ENCODE measurements around the gene CD82. TPM values are rescaled to one million over a fixed set of nuclear protein-coding genes. Genes with fewer than 3 reads are reported as not detected.
"Not testable (repeated sequence)": the region's sequence is repeated elsewhere in the genome, so short reads cannot be mapped to it uniquely, and the experiment has no call there.

CD82 gene
- total RNA-seq, 1 donor from 2014 or later = 67.6 TPM

DNA sequence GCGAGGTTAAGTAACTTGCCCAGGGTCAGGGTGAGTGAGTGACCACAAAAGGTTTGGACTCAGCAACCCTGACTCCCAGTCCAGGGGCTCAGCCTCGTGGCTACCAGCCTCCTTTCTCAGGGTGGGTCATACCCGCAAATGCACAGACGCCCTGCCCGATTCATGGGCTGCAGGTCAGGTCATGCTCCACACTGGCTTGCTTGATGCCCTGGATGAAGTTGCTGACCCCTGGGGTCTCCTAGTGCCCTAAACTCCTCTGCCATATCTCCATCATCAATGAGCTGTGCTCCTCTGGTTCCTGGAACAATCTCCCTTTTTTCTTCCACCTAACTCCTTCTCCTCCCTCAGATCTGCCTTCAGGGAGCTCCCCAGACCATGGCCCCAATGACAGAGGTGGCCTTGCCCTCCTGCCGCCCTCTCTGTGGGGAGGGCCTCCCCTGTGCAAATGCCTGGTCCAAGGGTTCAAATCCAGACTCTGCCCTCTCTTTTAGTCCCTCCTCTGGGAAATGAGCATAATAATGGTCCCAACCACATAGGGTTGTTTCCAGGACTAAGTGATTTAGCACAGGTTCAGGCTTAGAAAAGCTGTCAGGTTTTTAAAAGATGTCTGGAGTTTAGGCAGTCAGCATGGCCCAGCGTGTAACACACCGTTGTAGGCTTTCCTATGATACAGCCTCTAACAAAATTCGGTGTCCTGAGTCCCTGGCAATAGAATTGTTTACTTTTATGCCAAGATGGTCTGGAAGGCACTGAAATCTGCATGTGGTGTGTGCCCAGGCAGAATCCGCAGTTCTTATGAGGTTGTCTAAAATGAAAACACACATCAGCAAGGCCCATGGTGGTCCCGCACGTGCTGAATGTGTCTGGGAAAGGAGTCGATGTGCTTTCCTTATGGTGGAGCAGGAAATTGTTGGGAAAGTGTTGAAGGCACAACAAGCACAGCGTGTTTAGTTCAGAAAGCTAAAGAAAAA is 63.6 kb downstream of the CD82 start:
- DNase-seq (ENCODE audit: low spot score) = peak; percentile 64

GRCh38 chr11:44629732-44630345 is 64.4 kb downstream of the CD82 start:
- peak; percentile 18 for DNase-seq (ENCODE audit: low spot score)

DNA sequence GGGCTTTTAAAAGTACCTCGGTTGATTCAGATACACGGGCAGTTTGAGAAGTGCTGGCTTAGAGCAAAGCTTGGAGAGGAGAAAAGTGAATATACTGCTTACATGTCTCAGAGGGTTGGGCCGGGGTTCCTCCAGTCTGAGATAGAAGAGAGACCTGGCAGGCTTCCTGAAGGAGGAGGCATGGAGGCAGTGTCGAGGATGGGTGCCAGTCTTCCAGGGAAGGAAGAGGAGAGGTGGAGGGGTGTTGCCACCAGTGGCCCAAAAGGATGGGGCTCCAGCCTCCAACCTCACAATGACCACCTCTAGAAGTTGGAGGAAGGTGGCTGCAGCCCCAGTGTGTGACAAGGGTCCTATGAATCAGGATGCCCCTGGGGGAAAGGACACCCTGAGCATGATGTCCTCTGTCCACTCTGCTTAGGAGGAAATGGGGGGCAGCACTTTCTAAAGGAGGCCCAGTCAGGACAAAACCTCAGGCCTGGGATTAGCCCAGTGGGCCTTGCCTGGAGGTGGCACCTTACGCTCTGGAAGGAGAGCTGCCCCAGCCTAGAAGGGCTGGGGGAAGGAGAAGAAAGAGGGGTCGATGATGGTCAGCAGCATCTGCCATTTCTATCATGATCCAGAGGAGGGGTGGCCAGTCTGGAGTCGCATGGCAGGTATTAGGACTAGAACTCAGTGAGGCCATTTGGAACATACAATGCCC is 65.2 kb downstream of the CD82 start:
- peak; percentile 83 for DNase-seq (ENCODE audit: low spot score)

DNA sequence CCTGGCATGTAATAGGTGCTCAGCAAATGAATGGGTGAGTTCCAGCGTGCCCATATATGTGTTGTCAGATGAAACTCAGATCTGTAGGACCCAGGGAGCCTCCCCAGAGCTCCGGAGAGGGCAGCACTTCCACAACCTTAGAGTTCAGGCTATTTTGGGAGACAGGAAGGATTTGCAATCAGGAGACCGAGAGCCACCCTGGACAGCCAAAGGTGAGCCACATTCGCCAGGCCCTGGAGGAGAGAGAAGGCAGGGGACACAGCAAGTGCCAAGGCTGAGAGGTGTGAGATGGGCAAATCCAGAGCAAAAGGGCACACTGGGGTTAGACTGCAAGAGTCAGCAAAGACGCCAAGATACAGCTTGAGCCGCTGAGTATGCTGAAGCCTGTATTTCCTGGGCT is 66.4 kb downstream of the CD82 start:
- DNase-seq (ENCODE audit: low spot score) = peak; percentile 82

DNA sequence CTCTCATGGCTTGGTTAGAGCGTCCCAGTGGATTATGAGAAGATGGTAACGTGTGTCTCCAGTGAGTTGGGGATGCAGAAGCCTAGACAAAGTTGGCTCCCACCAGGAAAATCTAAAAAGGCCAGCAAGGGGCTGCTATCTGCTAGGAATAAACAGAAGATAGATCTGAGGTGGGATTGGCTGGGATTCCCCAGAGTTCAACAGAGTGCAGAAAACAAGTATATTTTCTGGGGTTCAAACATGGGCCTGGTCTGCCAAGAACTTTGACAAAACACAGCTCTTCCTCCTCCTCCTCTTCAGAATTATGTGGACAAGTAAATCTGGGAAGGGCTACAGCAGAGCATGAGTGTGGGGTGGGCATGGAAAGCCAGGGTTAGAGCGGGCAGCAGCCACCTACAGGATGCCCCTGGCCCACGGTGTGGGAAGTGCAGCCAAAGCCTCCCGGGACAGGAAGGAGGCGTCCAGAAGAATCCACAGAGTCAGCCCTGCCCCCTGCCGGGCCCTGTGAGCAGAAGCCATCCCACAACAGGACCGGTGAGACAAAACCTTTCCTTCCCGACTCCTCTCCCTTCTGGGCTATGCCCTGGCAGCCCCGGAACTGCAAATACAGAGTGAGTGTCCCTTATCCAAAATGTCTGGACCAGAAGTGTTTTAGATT is 67.1 kb downstream of the CD82 start:
- DNase-seq (ENCODE audit: low spot score) = peak; percentile 89

DNA sequence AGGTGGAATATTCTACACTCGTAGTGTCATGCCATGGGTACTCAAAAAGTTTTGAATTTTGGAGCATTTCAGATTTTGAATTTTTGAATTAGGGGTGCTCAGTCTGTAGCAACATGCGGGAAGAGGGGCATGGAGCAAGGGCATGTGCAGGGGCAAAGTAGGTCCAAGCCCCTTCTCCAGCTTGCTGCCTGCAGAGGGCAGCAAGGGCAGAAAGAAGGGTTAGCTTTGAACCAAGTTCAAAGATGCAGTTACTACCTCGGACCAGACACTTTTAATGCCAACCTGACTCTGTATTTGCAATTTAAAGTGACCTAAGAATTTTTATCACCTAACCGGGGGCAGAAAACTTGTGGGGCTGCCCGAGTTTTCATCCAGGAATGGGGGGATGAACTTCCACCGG is 68.2 kb downstream of the CD82 start:
- DNase-seq (ENCODE audit: low spot score) = peak; percentile 41

DNA sequence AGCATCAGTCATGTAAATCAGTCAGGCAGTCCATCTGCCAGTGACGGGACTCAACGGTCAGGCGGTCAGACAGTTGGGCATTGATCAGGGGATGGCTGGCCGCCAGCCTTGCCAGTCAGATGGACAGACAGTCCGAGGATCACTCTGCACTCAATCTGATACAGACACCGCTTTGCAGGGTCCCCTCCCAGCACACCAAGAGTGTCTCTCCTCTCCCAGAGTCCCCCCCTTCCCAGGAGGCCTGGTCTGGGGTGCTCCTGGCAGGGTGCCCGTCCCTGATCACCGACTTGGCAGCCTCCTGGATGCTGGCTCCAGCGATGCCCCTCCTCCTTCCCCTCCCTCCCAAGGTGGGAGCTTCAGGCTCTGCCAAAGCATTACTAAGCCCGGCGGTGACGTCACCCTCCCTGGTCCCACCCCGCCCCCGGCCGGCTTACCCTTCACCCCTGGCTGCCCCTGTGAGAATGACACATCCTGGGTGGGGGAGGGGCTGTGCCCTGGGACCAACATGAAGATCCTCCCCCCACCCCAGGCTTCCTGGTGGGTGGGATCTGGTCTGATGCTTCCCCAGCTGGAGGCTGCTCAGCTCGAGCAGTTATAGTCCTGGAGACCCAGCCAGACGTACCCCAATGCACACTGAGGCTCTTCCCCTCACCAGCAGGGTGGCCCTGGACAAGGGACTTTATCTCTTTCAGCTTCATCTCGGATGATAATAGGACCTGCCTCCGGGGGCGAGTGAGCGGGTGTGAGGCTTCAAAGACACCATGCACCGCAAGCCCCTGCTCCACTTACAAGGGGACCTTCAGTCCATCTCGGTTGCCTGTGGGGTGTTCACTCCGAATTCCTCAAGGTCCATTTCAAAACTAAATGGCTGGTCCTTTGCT is 69.2 kb downstream of the CD82 start:
- DNase-seq (ENCODE audit: low spot score) = peak; percentile 92

GRCh38 chr11:44637487-44637886 is 72.0 kb downstream of the CD82 start:
- no peak for DNase-seq (ENCODE audit: low spot score)

- peak; percentile 53 for DNase-seq (ENCODE audit: low spot score)
Observed at GRCh38 chr11:44638032-44638431, 72.6 kb downstream of the CD82 start.

- DNase-seq (ENCODE audit: low spot score) = no peak
Observed at GRCh38 chr11:44643217-44643616, 77.8 kb downstream of the CD82 start.

- no peak for DNase-seq (ENCODE audit: low spot score)
Observed at GRCh38 chr11:44645827-44646226, 80.4 kb downstream of the CD82 start.

DNA sequence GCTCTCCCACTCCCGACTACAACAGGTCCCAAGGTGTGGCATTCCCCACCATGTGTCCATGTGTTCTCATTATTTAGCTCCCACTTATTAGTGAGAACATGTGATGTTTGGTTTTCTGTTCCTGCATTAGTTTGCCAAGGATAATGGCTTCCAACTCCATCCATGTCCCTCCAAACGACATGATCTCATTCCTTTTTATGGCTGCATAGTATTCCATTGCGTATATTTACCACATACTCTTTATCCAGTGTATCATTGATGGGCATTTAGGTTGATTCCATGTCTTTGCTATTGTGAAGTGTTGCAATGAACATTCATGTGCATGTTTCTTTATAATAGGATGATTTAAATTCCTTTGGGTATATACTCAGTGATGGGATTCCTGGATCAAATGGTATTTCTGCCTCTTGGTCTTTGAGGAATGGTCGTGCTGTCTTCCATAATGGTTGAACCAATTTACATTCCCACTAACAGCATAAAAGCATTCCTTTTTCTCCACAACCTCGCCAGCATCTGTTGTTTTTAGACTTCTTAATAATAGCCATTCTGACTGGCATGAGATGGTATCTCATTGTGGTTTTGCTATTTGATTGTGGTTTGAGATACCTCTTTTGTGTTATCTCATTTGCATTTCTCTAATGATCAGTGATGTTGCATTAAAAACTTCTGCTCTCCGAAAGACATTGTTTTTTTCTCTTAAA is 81.9 kb downstream of the CD82 start:
- DNase-seq (ENCODE audit: low spot score) = not testable (repeated sequence)

DNA sequence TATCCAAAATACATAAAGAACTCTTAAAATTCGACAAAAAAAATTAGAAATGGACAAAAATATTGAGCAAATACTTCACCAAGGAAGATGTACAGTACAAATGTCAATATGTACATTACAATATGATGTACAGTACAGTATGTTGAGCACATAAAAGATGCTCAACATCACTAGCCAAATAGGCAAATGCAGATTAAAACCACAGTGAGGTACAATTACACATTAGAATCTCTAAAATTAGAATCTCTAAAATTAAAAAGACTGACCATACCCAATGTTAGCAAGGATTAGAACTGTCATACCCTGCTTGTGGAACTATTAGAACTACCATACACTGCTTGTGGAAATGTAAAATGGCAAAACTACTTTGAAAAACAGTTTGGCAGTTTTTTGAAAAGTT is 82.6 kb downstream of the CD82 start:
- DNase-seq (ENCODE audit: low spot score) = no peak

DNA sequence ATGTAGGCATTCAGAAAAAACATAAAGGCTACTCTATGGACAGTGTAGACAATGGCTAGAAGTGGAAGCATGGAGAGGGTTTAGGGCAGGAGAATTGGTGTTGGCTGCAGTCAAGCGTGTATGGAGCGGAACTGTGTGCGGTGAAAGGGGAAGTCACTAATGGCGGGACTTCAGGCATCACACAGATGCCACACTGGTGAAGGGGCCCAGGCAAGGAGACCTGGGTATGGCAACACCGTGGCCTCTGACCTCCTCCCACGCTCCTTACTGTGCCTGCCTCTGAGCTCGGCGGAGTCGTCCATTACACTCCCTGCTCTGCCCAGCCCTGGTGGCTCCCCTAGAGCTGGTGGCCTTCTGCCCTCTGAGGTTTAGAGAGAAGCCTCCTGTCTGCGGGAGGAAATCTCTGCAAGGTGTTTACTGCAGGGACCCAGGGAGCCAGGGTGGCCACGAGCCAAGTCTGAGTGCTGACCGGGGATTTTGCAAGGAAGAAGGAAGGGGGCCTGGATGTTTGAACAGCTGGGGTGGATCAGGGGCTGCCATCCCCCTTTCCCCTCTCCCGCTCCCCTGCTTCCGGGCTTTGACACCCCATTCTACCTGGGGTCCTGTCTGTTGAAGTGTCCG is 86.2 kb downstream of the CD82 start:
- DNase-seq (ENCODE audit: low spot score) = no peak

DNA sequence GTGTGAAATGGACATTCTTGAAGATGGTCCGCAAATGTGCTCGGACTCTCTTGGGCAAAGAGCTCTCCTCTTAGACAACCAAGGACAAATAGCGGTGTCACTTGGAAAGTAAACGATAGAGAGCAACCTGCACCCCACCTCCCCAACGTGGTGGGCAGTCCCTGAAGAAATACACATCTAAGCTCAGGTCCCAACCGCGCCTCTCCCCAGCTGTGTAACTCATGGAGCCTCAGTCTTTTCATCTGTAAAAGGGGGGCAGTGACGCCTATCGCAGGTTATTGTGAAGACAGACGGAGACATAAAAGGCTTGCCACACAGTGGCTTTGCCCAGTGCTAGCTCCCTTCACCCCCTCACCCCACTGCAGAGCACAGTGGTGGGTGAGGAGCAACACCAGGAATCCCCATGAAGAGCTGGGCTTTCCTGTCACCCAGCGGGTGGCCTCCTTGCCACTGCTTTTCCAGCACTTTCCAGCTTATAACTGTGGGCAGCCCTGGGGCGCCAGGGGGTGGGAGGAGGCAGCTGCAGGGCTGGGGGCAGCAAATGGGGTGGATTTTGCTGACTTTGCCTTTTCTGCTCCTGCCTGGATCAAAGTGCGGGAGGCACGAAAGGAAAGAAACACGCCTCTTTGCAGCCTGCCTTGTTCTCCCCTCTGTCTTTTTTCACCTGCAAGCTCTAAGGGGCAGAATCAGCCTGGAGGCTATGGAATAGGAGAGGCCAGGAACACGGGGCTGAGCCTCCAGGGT is 87.6 kb downstream of the CD82 start:
- no peak for DNase-seq (ENCODE audit: low spot score)

DNA sequence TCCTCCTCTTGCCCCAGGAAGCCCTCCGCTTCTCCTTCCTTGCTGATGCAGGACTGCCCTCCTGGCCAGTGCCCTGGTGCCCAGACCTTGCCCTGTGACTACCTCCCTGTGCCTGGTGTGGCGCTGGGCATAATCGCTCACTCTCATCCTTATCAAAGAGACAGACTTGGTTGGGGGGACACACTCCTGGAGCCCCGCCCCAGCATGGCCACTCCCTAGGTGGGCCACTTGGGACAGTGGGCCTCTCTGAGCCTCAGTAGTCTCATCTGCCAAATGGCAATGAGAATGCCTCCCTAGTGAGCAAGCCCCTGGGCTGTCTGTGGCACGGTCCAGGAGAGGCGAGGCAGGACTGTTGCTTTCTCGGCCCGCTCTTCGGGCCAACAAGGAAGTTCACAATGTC is 88.6 kb downstream of the CD82 start:
- DNase-seq (ENCODE audit: low spot score) = no peak

GRCh38 chr11:44654596-44654995 is 89.1 kb downstream of the CD82 start:
- DNase-seq (ENCODE audit: low spot score) = no peak

DNA sequence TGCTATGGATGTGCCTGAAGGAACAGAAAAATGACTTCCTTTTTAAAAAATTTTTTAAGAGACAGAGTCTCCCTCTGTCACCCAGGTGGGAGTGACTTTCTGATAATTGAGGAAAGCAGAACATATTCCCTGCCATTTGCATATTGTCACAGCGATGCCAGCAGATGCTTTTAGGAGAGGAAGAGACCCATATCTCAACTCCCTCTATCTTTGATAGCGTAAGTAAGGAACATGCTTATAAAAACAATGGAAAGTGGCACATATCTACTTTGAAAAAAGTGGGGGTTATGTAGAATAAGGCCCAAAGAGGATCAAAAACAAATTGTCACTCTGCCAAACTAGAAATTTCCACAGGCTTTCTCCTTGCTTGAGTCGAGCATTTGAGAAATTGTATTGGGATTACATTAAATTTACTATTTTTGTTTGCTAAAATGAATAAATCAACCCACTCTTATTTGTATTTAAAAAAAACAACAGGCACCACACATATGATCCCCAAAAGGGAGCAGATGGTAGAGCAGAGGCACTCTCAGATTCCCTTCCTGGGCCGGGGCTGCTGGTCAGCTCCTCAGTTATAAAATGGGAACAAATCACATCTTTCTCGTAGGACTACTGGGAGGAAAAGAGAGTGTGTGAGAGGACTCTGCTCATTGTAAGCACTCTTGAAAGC is 92.5 kb downstream of the CD82 start:
- no peak for DNase-seq (ENCODE audit: low spot score)

Data from mesenteric fat pad (tissue), 1 donor.